HG02571 (cell line): Measurements from ENCODE around the gene BSDC1.
"Not testable (repeated sequence)": the region's sequence is repeated elsewhere in the genome, so short reads cannot be mapped to it uniquely, and the experiment has no call there.

Source experiments
- ATAC-seq: cut with Tn5 transposase; IDR thresholded peaks from one replicate; pipeline ENCODE4 v1.9.1; 2021; ENCODE audit warnings: mild to moderate bottlenecking, moderate library complexity; ENCODE audit not compliant: unreplicated experiment

Gene BSDC1

GRCh38 chr1:32361308-32361673 is 33.0 kb downstream of the BSDC1 start:
- no peak for ATAC-seq

DNA sequence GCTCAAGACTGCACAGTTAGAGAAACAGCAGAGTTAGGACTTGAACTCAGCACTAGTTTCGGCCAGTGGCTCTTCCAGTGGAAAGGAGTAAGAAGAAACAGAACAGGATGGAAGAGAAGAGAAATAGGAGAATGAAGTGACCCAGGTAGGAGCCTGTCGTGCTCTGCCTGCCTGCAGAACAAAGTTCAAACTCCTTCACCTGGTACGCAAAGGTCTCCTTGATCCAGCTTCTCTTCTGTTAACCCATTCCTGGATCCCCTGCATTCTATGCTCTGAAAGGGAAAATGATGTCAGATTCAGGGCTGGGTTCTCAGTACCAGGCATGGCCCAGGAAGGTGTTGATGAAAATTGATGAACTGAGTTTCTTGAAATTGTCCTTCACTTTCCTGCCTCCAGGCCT is 35.8 kb downstream of the BSDC1 start:
- ATAC-seq, result no peak

DNA sequence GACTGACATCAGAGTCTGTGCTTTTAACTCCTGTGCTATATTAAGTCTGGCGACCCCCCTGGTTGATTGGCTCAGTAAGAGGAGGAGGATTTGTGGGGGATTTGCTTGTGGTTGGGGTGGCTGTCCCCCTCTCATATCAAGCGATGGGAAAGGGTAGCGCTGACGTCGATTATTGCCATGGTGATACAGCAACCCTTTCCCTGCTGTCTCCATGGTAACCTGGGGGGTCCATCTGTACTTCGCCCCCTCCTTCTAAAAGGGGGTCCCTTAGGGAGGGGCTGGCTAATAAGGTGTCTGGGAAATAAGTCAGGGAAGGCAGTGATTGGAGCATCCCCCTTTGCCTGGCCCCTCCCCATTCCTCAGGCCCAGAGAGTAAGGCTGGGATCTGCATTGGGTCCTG is 36.6 kb downstream of the BSDC1 start:
- ATAC-seq, result no peak

- no peak for ATAC-seq
These were observed 37.8 kb downstream of the BSDC1 start for GRCh38 chr1:32356478-32356877.

DNA sequence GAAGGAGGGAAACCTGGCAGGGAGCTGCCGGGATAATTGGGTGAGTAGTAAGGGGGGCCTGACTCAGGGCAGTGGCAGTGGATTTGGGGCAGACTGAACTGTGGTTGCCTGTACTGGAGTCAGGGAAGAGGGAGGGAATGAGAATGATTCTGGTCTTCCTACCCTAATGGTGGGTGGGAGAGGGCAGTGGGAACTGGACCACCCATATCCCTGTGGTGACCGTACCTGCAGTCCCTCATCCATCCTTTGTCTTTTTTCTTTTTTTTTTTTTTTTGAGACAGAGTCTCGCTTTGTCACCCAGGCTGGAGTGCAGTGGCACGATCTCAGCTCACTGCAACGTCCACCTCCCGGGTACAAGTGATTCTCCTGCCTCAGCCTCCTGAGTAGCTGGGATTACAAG is 38.5 kb downstream of the BSDC1 start:
- ATAC-seq, result not testable (repeated sequence)

- ATAC-seq, result no peak
These were observed 40.2 kb downstream of the BSDC1 start for GRCh38 chr1:32353886-32354570.

GRCh38 chr1:32353431-32353830 is 40.8 kb downstream of the BSDC1 start:
- ATAC-seq, result no peak

DNA sequence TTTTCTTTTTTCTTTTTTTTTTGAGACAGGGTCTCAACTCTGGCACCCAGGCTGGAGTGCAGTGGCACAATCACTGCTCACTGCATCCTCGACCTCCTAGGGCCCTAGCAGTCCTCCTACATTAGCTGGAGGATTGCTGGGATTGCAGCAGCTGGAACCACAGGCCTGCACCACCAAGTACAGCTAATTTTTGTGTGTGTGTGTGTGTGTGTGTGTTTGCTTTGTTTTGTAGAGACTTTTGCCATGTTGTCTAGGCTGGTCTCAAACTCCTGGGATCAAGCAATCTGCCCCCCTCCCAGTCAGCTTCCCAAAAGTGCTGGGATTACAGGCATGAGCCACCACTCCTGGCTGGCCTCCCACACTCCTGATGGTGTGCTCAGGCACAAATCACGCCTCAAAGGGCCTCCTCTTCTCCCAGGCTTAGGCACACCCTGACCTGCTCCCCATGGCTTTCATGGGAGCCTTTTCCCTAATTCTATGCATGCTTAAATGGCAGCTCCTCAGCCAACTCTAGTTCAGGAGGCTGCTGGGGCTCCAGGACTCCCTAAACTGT is 41.3 kb downstream of the BSDC1 start:
- no peak for ATAC-seq

GRCh38 chr1:32352239-32352745 is 41.9 kb downstream of the BSDC1 start:
- peak; percentile 2 for ATAC-seq

- peak; percentile 84 for ATAC-seq
These were observed 42.6 kb downstream of the BSDC1 start for GRCh38 chr1:32351399-32352238.

GRCh38 chr1:32350785-32351398 is 43.3 kb downstream of the BSDC1 start:
- peak; percentile 24 for ATAC-seq

DNA sequence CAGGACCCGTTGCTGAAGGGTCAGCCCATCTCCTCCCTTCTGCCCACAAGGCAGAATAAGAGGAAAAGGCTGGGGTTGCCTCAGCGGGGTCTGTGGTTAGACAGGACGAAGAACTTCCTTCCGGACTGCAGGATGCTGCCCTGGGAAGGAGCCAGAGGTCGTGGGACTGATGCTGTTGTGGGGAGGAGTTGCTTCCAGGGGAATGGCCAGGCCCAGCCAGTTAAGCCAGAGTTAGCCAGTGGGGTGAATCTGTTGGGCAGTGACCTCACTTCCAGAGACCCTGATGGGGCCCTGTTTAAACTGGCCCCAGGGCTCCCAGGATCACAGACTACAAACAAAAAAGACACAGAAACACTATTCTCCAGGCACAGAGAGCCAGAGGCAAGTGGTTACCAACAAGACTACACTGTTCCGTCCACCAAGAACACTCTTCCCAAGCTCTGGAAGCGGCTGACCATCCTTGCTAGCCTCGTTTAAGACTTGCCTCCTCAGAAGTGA is 45.0 kb downstream of the BSDC1 start:
- ATAC-seq, result no peak

DNA sequence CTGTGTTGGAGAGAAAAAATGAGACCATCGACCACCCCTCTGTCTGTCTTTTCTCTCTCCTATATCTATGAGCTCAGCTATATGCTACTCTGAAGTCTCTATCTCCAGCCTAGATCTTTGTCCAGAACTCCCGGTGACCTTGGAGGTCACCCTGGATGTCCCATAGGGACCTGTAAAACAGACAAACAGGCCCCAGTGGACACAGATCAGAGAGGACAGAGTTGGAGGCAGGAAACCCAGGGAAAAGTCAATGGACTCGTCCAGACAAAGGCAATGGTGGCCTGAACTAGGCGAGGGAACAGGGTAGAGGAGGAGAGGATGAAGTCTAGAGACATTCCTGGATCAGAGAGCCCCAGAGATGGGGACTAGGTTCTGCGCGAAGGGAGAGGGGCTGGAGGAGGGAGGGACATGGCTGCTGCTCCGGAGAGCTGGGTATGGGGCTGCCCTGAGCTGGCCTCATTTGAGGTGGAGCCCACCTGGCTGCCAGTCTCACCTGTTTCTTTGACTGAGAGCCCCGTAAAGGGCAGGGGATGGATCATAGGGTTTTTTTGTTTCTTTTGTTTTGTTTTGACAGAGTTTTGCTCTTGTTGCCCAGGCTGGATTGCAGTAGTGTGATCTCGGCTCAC is 47.6 kb downstream of the BSDC1 start:
- ATAC-seq, result no peak

- ATAC-seq, result no peak
These were observed 48.9 kb downstream of the BSDC1 start for GRCh38 chr1:32345289-32345827.

DNA sequence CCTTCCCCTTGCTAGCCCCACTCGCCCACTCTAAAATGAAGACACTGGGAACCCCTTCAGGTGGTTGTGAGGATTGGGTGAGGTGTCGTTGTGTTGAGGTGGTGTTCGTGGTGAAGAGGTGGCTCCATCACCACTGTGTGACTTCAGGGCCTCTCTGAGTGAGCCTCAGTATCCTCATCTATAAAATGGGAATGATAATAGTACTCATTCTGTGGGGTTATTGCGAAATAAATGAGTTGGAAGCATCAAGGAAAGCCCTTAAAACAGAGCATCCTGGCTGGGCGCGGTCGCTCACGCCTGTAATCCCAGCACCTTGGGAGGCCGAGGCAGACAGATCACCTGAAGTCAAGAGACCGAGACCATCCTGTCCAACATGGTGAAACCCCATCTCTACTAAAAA is 51.5 kb downstream of the BSDC1 start:
- no peak for ATAC-seq

DNA sequence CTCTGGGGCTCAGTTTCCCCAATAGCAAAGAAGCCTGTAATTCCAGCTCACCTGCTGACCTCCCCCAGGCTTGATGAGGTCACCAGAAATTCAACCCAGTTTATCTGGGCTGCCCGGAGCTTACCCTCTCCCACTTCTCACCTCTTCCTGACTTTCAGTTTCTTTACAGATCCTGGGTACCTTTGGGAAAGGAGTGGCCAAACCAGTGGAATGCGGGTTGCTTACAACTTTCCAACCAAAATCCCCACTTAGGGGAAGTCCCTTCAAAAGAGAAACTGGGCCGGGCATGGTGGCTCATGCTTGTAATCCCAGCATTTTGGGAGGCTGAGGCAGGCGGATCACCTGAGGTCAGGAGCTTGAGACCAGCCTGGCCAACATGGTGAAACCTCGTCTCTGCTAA is 52.3 kb downstream of the BSDC1 start:
- no peak for ATAC-seq

DNA sequence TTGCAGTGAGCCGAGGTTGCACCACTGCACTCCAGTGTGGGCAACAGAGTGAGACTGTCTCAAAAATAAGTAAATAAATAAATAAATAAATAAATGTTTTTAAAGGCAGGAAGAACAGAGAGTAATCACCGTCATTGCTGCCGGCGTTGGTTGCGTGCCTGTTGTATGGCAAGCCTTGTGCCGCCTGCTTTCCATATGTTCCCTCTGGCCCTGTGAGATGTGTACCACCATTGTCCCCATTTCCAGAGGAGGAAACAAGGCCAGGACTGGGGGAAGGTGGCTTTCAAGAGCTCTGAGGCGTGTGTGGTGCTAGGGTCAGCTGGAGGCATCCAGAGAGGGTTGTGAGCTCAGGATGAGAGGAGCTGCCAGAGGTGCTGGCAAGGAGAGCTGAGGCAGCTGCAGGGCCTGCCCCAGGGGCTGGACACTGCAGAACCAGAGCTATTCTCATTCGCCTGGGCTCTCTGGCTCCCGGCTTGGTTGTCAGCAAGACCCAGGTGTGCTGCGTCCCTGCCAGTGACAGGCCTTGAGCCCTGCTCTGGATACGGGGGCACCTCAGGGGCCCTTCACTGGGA is 53.0 kb downstream of the BSDC1 start:
- ATAC-seq, result no peak

- no peak for ATAC-seq
These were observed 54.8 kb downstream of the BSDC1 start for GRCh38 chr1:32339363-32339978.

DNA sequence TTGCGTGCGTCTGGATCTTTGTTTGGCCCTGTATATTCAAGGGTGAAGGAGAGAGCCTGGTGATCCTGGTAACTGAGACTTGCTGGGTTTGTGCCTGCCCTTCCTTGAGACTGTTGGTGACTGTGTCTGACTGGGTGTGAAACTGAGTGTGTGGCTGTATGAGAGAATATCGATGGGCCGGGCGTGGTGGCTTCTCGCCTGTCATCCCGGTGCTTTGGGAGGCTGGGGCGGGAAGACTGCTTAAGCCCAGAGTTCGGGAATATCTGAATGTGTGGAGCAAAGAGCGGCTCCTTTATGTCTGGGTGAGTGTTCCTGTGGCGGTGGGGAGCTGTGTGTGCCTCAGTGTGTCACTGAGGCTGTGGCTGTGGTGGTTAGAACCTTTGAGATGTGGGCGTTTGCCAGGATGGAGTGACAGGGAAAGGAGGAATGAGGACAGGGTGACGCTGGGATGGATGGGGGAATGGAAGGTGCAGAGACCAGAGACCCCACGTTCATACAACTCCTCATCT is 55.5 kb downstream of the BSDC1 start:
- ATAC-seq, result no peak
